Measurements from ENCODE around the gene DLG2. TPM values are rescaled to one million over a fixed set of nuclear protein-coding genes. Genes with fewer than 3 reads are reported as not detected.
A peak's percentile ranks its signal among the peaks of the same experiment; 100 is the strongest.

Gene DLG2
- total and polyA plus RNA-seq, 7 donors, result 0.60 to 25.8 (median 9.7) TPM; not detected in 1

- 43 to 70% methylated on average over 4 of the region's 4 CpGs for WGBS, 2 donors
- no peaks in the 10 kb centered on the region for H3K9me3 ChIP-seq
- intact Hi-C loops (cut with DNase I), result no loop called here
Measured at GRCh38 chr11:84465040-84465439, 1162.1 kb downstream of the DLG2 start.

GRCh38 chr11:84455691-84456090 is 1171.5 kb downstream of the DLG2 start:
- WGBS, 2 donors, result 77 to 87% methylated on average over 3 of the region's 3 CpGs
- Histone ChIP-seq H3K36me3 (no peaks in the 10 kb centered on the region), H3K27me3 (no peaks in the 10 kb centered on the region), H3K4me1 (peaks cover 0 to 3% (median 0%) of the 10 kb centered on the region in 4 donors), H3K27ac (no peak overlapping the region), H3K4me3 (no peak overlapping the region), H3K9me3 (no peaks in the 10 kb centered on the region)
- TF ChIP-seq EP300 (IDR thresholded peaks at IDR 0.05) (no peak), CTCF (IDR thresholded peaks at IDR 0.05) (no peak), POLR2A (IDR thresholded peaks at IDR 0.05) (no peak), POLR2AphosphoS5 (IDR thresholded peaks at IDR 0.05) (no peak)
- intact Hi-C loops (cut with DNase I), result no loop called here
- DNase-seq, result no peak

More at GRCh38 chr11:84465040-84465439, 1162.1 kb downstream of the DLG2 start:
- TF ChIP-seq POLR2AphosphoS5 (IDR thresholded peaks at IDR 0.05) (no peak), EP300 (IDR thresholded peaks at IDR 0.05) (no peak), POLR2A (IDR thresholded peaks at IDR 0.05) (no peak), CTCF (IDR thresholded peaks at IDR 0.05) (no peak)
- Histone ChIP-seq H3K4me3 (no peak overlapping the region), H3K4me1 (no peaks in the 10 kb centered on the region), H3K27ac (no peak overlapping the region), H3K36me3 (no peaks in the 10 kb centered on the region), H3K27me3 (no peaks in the 10 kb centered on the region)
- DNase-seq, result no peak

GRCh38 chr11:84452211-84452610 is 1174.9 kb downstream of the DLG2 start:
- H3K9me3 ChIP-seq, result no peaks in the 10 kb centered on the region
- no peak overlapping the region for H3K4me3 ChIP-seq
- intact Hi-C loops (cut with DNase I), result no loop called here
- no peak for DNase-seq
- H3K4me1 ChIP-seq, result peaks cover 0 to 3% (median 0%) of the 10 kb centered on the region in 4 donors
- no peaks in the 10 kb centered on the region for H3K36me3 ChIP-seq
- no peak for TF ChIP-seq CTCF (IDR thresholded peaks at IDR 0.05)
- TF ChIP-seq POLR2A (IDR thresholded peaks at IDR 0.05), result no peak
- TF ChIP-seq EP300 (IDR thresholded peaks at IDR 0.05), result no peak
- TF ChIP-seq POLR2AphosphoS5 (IDR thresholded peaks at IDR 0.05), result no peak
- no peak overlapping the region for H3K27ac ChIP-seq
- H3K27me3 ChIP-seq, result no peaks in the 10 kb centered on the region

- intact Hi-C loops (cut with DNase I), result no loop called here
- Histone ChIP-seq H3K36me3 (no peaks in the 10 kb centered on the region), H3K4me3 (no peak overlapping the region), H3K27ac (no peak overlapping the region), H3K9me3 (no peaks in the 10 kb centered on the region), H3K4me1 (no peaks in the 10 kb centered on the region), H3K27me3 (no peaks in the 10 kb centered on the region)
- DNase-seq, result no peak
- no peak for TF ChIP-seq POLR2A (IDR thresholded peaks at IDR 0.05)
- TF ChIP-seq POLR2AphosphoS5 (IDR thresholded peaks at IDR 0.05), result no peak
Measured at GRCh38 chr11:84438565-84438964, 1188.6 kb downstream of the DLG2 start.

- H3K27ac ChIP-seq, result no peak overlapping the region
- H3K4me1 ChIP-seq, result no peaks in the 10 kb centered on the region
- no peak for DNase-seq
- no peaks in the 10 kb centered on the region for H3K9me3 ChIP-seq
- WGBS, 2 donors, result 7 to 9% methylated on average over 21 of the region's 21 CpGs
- TF ChIP-seq POLR2A (IDR thresholded peaks at IDR 0.05), result no peak
- intact Hi-C loops (cut with DNase I), result no loop called here
- peak overlapping the region in 1 of 4 donors; percentile 11 for H3K4me3 ChIP-seq
- H3K36me3 ChIP-seq, result no peaks in the 10 kb centered on the region
- no peaks in the 10 kb centered on the region for H3K27me3 ChIP-seq
Measured at GRCh38 chr11:84437071-84437980, 1189.8 kb downstream of the DLG2 start.

All from sigmoid colon (tissue), 7 donors.